NCI-H510A (cell line): ENCODE results near the gene PPP4R1.

Experiments used
- DNase-seq: peaks from one replicate; lab custom pipeline; 2025; lab: John Stamatoyannopoulos, UW

Gene PPP4R1

GRCh38 chr18:9506046-9506792 lies 108.1 kb downstream of the PPP4R1 start:
- peak; percentile 20 for DNase-seq
